Measurements from ENCODE around the gene UBE3C.
A peak's percentile ranks its signal among the peaks of the same experiment; 100 is the strongest.
"Not testable (repeated sequence)": the region's sequence is repeated elsewhere in the genome, so short reads cannot be mapped to it uniquely, and the experiment has no call there.

The UBE3C gene

GRCh38 chr7:157271991-157272324, 133.2 kb downstream of the UBE3C start:
- no peak for DNase-seq (ENCODE audit: low read depth in 2 of 2)

GRCh38 chr7:157272351-157273207, 133.9 kb downstream of the UBE3C start:
- DNase-seq (ENCODE audit: low read depth in 2 of 2) = no peak

- DNase-seq (ENCODE audit: low read depth in 2 of 2) = peak; percentile 22 to 44
These were observed 134.7 kb downstream of the UBE3C start for GRCh38 chr7:157273208-157274093.

- not testable (repeated sequence) for DNase-seq (ENCODE audit: low read depth in 2 of 2)
These were observed 135.4 kb downstream of the UBE3C start for GRCh38 chr7:157274094-157274634.

GRCh38 chr7:157274991-157275427, 136.3 kb downstream of the UBE3C start:
- DNase-seq (ENCODE audit: low read depth in 2 of 2) = no peak

- no peak for DNase-seq (ENCODE audit: low read depth in 2 of 2)
These were observed 137.4 kb downstream of the UBE3C start for GRCh38 chr7:157276091-157276561.

GRCh38 chr7:157276731-157277562, 138.2 kb downstream of the UBE3C start:
- DNase-seq (ENCODE audit: low read depth in 2 of 2) = no peak

GRCh38 chr7:157277568-157277967, 138.8 kb downstream of the UBE3C start:
- not testable (repeated sequence) for DNase-seq (ENCODE audit: low read depth in 2 of 2)

- DNase-seq (ENCODE audit: low read depth in 2 of 2) = no peak
These were observed 139.6 kb downstream of the UBE3C start for GRCh38 chr7:157278167-157278790.

GRCh38 chr7:157278791-157279724, 140.3 kb downstream of the UBE3C start:
- no peak for DNase-seq (ENCODE audit: low read depth in 2 of 2)

- no peak for DNase-seq (ENCODE audit: low read depth in 2 of 2)
These were observed 141.1 kb downstream of the UBE3C start for GRCh38 chr7:157279741-157280215.

GRCh38 chr7:157280216-157280841, 141.6 kb downstream of the UBE3C start:
- no peak for DNase-seq (ENCODE audit: low read depth in 2 of 2)

- DNase-seq (ENCODE audit: low read depth in 2 of 2) = no peak
These were observed 142.7 kb downstream of the UBE3C start for GRCh38 chr7:157281221-157281998.

GRCh38 chr7:157282141-157282801, 143.5 kb downstream of the UBE3C start:
- no peak for DNase-seq (ENCODE audit: low read depth in 2 of 2)

GRCh38 chr7:157284229-157285014, 145.7 kb downstream of the UBE3C start:
- no peak for DNase-seq (ENCODE audit: low read depth in 2 of 2)

GRCh38 chr7:157291404-157292080, 152.8 kb downstream of the UBE3C start:
- DNase-seq (ENCODE audit: low read depth in 2 of 2) = no peak

Data from stimulated activated CD8-positive, alpha-beta memory T cell treated with anti-CD3 and anti-CD28 coated beads, Interleukin-7, amount 100 ng/mL, for 1 hour (primary cell).